ENCODE data around the gene ANKS1A.

Gene ANKS1A

GRCh38 chr6:35041086-35041861 is 152.2 kb downstream of the ANKS1A start:
- no peak for DNase-seq (ENCODE audit: low read depth)

GRCh38 chr6:35042031-35042815 is 153.2 kb downstream of the ANKS1A start:
- no peak for DNase-seq (ENCODE audit: low read depth)

GRCh38 chr6:35043381-35044130 is 154.5 kb downstream of the ANKS1A start:
- no peak for DNase-seq (ENCODE audit: low read depth)

- DNase-seq (ENCODE audit: low read depth), result no peak
These were observed 155.2 kb downstream of the ANKS1A start for GRCh38 chr6:35044145-35044745.

- no peak for DNase-seq (ENCODE audit: low read depth)
These were observed 155.8 kb downstream of the ANKS1A start for GRCh38 chr6:35044761-35045421.

- DNase-seq (ENCODE audit: low read depth), result no peak
These were observed 157.0 kb downstream of the ANKS1A start for GRCh38 chr6:35046103-35046502.

- no peak for DNase-seq (ENCODE audit: low read depth)
These were observed 157.8 kb downstream of the ANKS1A start for GRCh38 chr6:35046862-35047261.

- DNase-seq (ENCODE audit: low read depth), result peak; percentile 54
These were observed 158.4 kb downstream of the ANKS1A start for GRCh38 chr6:35047265-35048011.

- DNase-seq (ENCODE audit: low read depth), result no peak
These were observed 159.1 kb downstream of the ANKS1A start for GRCh38 chr6:35048031-35048613.

- no peak for DNase-seq (ENCODE audit: low read depth)
These were observed 159.6 kb downstream of the ANKS1A start for GRCh38 chr6:35048631-35049083.

GRCh38 chr6:35049156-35049735 is 160.2 kb downstream of the ANKS1A start:
- DNase-seq (ENCODE audit: low read depth), result no peak

GRCh38 chr6:35049900-35050756 is 161.1 kb downstream of the ANKS1A start:
- no peak for DNase-seq (ENCODE audit: low read depth)

GRCh38 chr6:35050757-35051330 is 161.8 kb downstream of the ANKS1A start:
- no peak for DNase-seq (ENCODE audit: low read depth)

GRCh38 chr6:35051396-35051795 is 162.3 kb downstream of the ANKS1A start:
- DNase-seq (ENCODE audit: low read depth), result no peak

- no peak for DNase-seq (ENCODE audit: low read depth)
These were observed 163.0 kb downstream of the ANKS1A start for GRCh38 chr6:35051997-35052583.

- no peak for DNase-seq (ENCODE audit: low read depth)
These were observed 163.9 kb downstream of the ANKS1A start for GRCh38 chr6:35052694-35053565.

- DNase-seq (ENCODE audit: low read depth), result no peak
These were observed 164.6 kb downstream of the ANKS1A start for GRCh38 chr6:35053701-35054100.
